ENCODE measurements around the gene UGT1A7. TPM values are rescaled to one million over a fixed set of nuclear protein-coding genes. Genes with fewer than 3 reads are reported as not detected.

The UGT1A7 gene
- polyA plus RNA-seq, 3 donors = not detected

DNA sequence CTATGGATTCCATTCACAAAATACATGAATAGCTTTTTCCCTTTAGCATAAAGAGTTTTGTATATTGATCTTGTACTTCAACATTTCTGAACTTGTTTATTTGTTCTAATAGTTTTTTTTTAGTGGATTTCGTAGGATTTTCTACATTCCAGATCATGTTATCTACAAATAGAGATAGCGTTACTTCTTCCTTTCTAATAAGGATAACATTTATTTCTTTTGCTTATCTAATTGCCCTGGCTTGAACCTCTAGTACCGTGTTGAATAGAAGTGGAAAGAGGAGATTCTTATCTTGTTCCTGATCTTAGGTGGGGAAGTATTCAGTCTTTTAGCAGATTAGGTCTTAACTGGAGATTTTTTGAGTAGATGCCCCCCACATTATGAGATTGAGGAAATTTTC lies 20.5 kb downstream of the UGT1A7 start:
- Mint-ChIP-seq H3K27ac (no peak overlapping the region), H3K27me3 (ENCODE audit: low read depth in 3 of 3) (peaks cover 0 to 3% (median 3%) of the 10 kb centered on the region in 3 donors), H3K36me3 (no peaks in the 10 kb centered on the region), H3K4me3 (no peak overlapping the region), H3K9me3 (peaks cover 0 to 4% (median 0%) of the 10 kb centered on the region in 7 donors), H3K4me1 (no peaks in the 10 kb centered on the region)
- Histone ChIP-seq H3K9me3 (replicated peaks in 1 of 2; ENCODE audit: control insufficient read depth in 1 of 2, insufficient read depth in 1 of 2, low read length in 2 of 2) (no peaks in the 10 kb centered on the region), H3K9ac (ENCODE audit: insufficient read depth, low read length, poor library complexity, severe bottlenecking) (no peak overlapping the region), H3K79me2 (ENCODE audit: insufficient read depth, low read length) (no peaks in the 10 kb centered on the region), H3K36me3 (replicated peaks in 1 of 2; ENCODE audit: control insufficient read depth in 1 of 2, insufficient read depth in 2 of 2, low read length in 2 of 2) (no peaks in the 10 kb centered on the region), H2AFZ (ENCODE audit: insufficient read depth, low read depth, low read length, poor library complexity, severe bottlenecking) (no peak overlapping the region), H3K27ac (ENCODE audit: low read depth in 1 of 2, low read length in 2 of 2) (no peak overlapping the region), H3K27me3 (ENCODE audit: control insufficient read depth in 2 of 2, insufficient read depth in 2 of 2, low read length in 2 of 2) (no peaks in the 10 kb centered on the region), H3K4me1 (ENCODE audit: control insufficient read depth in 1 of 2, insufficient read depth in 2 of 2, low read length in 2 of 2) (no peaks in the 10 kb centered on the region), H3K4me3 (replicated peaks in 1 of 3; ENCODE audit: low read depth in 2 of 3, low read length in 3 of 3) (no peak overlapping the region), H3K4me2 (replicated peaks; ENCODE audit: extremely low read depth, low read length, poor library complexity, severe bottlenecking) (no peak overlapping the region), H4K20me1 (ENCODE audit: insufficient read depth, low read length) (no peaks in the 10 kb centered on the region)
- no peak for DNase-seq
- TF ChIP-seq, protein P1, sequence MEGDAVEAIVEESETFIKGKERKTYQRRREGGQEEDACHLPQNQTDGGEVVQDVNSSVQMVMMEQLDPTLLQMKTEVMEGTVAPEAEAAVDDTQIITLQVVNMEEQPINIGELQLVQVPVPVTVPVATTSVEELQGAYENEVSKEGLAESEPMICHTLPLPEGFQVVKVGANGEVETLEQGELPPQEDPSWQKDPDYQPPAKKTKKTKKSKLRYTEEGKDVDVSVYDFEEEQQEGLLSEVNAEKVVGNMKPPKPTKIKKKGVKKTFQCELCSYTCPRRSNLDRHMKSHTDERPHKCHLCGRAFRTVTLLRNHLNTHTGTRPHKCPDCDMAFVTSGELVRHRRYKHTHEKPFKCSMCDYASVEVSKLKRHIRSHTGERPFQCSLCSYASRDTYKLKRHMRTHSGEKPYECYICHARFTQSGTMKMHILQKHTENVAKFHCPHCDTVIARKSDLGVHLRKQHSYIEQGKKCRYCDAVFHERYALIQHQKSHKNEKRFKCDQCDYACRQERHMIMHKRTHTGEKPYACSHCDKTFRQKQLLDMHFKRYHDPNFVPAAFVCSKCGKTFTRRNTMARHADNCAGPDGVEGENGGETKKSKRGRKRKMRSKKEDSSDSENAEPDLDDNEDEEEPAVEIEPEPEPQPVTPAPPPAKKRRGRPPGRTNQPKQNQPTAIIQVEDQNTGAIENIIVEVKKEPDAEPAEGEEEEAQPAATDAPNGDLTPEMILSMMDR (IDR thresholded peaks at IDR 0.05) = no peak
- intact Hi-C loops (cut with micrococcal nuclease) = no loop called here
- no CpG with 5 or more reads among the region's 3 CpGs for WGBS (ENCODE audit: insufficient coverage)

DNA sequence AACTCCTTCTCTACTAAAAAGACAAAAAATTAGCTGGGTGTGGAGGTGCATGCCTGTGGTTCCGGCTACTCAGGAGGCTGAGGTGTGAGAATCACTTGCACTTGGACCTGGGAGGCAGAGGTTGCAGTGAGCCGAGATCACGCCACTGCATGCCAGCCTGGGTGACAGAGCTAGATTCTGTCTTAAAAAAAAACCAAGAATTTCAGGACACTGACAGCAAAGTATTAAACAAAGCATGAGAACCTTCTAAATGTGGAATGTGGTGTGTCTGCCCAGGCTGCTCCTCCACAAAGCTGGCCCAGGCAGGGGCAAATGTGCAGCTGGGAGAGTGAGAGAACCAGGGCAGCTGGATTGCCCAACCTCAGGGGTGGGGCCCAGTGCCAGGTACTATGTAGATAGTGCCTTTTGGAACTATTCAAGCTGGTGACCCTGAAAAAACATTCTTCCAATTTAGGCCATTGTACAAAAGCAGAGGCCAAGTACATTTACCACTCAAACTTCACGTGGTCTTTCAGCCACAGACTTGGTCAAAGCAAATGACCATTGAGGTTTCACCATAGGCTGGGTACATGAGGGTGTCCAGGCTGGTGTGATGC lies 24.3 kb downstream of the UGT1A7 start:
- H2AFZ ChIP-seq (ENCODE audit: insufficient read depth, low read depth, low read length, poor library complexity, severe bottlenecking) = no peak overlapping the region
- H3K27ac ChIP-seq (ENCODE audit: low read depth in 1 of 2, low read length in 2 of 2) = no peak overlapping the region
- peaks cover 0 to 3% (median 0%) of the 10 kb centered on the region in 7 donors for H3K9me3 Mint-ChIP-seq
- intact Hi-C loops (cut with micrococcal nuclease) = no loop called here
- H3K4me3 Mint-ChIP-seq = no peak overlapping the region
- no peak overlapping the region for H3K27ac Mint-ChIP-seq
- no peaks in the 10 kb centered on the region for H3K79me2 ChIP-seq (ENCODE audit: insufficient read depth, low read length)
- 0% methylated on average over 1 of the region's 4 CpGs for WGBS (ENCODE audit: insufficient coverage)
- no peak for DNase-seq
- no peaks in the 10 kb centered on the region for H3K27me3 ChIP-seq (ENCODE audit: control insufficient read depth in 2 of 2, insufficient read depth in 2 of 2, low read length in 2 of 2)
- no peaks in the 10 kb centered on the region for H3K4me1 ChIP-seq (ENCODE audit: control insufficient read depth in 1 of 2, insufficient read depth in 2 of 2, low read length in 2 of 2)
- TF ChIP-seq, protein P1 (IDR thresholded peaks at IDR 0.05) = no peak
- H3K9ac ChIP-seq (ENCODE audit: insufficient read depth, low read length, poor library complexity, severe bottlenecking) = no peak overlapping the region
- no peak overlapping the region for H3K4me2 ChIP-seq (replicated peaks; ENCODE audit: extremely low read depth, low read length, poor library complexity, severe bottlenecking)
- H3K27me3 Mint-ChIP-seq (ENCODE audit: low read depth in 3 of 3) = peaks cover under 1 to 4% (median 4%) of the 10 kb centered on the region in 3 donors
- H4K20me1 ChIP-seq (ENCODE audit: insufficient read depth, low read length) = no peaks in the 10 kb centered on the region
- no peaks in the 10 kb centered on the region for H3K36me3 Mint-ChIP-seq
- H3K9me3 ChIP-seq (replicated peaks in 1 of 2; ENCODE audit: control insufficient read depth in 1 of 2, insufficient read depth in 1 of 2, low read length in 2 of 2) = no peaks in the 10 kb centered on the region
- no peak overlapping the region for H3K4me3 ChIP-seq (replicated peaks in 1 of 3; ENCODE audit: low read depth in 2 of 3, low read length in 3 of 3)
- H3K4me1 Mint-ChIP-seq = no peaks in the 10 kb centered on the region
- H3K36me3 ChIP-seq (replicated peaks in 1 of 2; ENCODE audit: control insufficient read depth in 1 of 2, insufficient read depth in 2 of 2, low read length in 2 of 2) = no peaks in the 10 kb centered on the region

All from CD14-positive monocyte (primary cell).